ENCODE measurements around the gene TRMT13.

The TRMT13 gene

GRCh38 chr1:100132566-100133477 lies at the start of gene TRMT13, which contains the start of gene SASS6:
TSS of gene TRMT13 (plus strand) at chr1:100133163. CDS start at chr1:100133169, 6 bp downstream.
TSS of gene SASS6 (minus strand) at chr1:100132930. CDS start at chr1:100132814, 116 bp downstream.
- DNase-seq, result peak; percentile 93

- DNase-seq, result no peak
Measured at GRCh38 chr1:100087396-100087795, 45.6 kb upstream of the TRMT13 start.

- no peak for DNase-seq
Measured at GRCh38 chr1:100089082-100089481, 43.9 kb upstream of the TRMT13 start.

- DNase-seq, result no peak
Measured at GRCh38 chr1:100090471-100090870, 42.5 kb upstream of the TRMT13 start.

- no peak for DNase-seq
Measured at GRCh38 chr1:100100202-100100601, 32.8 kb upstream of the TRMT13 start.

- no peak for DNase-seq
Measured at GRCh38 chr1:100101564-100101963, 31.4 kb upstream of the TRMT13 start.

- no peak for DNase-seq
Measured at GRCh38 chr1:100107696-100108095, 25.3 kb upstream of the TRMT13 start.

GRCh38 chr1:100109554-100110066 lies 23.4 kb upstream of the TRMT13 start:
- DNase-seq, result no peak

- DNase-seq, result no peak
Measured at GRCh38 chr1:100115524-100115923, 17.4 kb upstream of the TRMT13 start.

GRCh38 chr1:100122177-100122576 lies 10.8 kb upstream of the TRMT13 start:
- DNase-seq, result no peak

- DNase-seq, result no peak
Measured at GRCh38 chr1:100127226-100127625, 5.7 kb upstream of the TRMT13 start.

GRCh38 chr1:100130552-100131077 lies 2.3 kb upstream of the TRMT13 start:
- DNase-seq, result no peak

GRCh38 chr1:100131623-100132022 lies 1.3 kb upstream of the TRMT13 start:
- no peak for DNase-seq

- no peak for DNase-seq
Measured at GRCh38 chr1:100134872-100135271, 1.9 kb downstream of the TRMT13 start.

GRCh38 chr1:100137602-100138001 lies 4.6 kb downstream of the TRMT13 start:
- DNase-seq, result no peak

- DNase-seq, result no peak
Measured at GRCh38 chr1:100141192-100141591, 8.2 kb downstream of the TRMT13 start.

- no peak for DNase-seq
Measured at GRCh38 chr1:100142343-100142742, 9.4 kb downstream of the TRMT13 start.

- DNase-seq, result no peak
Measured at GRCh38 chr1:100145116-100145515, 12.2 kb downstream of the TRMT13 start.

- DNase-seq, result no peak
Measured at GRCh38 chr1:100146958-100147357, 14.0 kb downstream of the TRMT13 start.

GRCh38 chr1:100147875-100148274 lies 14.9 kb downstream of the TRMT13 start:
- no peak for DNase-seq

- DNase-seq, result no peak
Measured at GRCh38 chr1:100151679-100152078, 18.7 kb downstream of the TRMT13 start.

GRCh38 chr1:100152271-100152670 lies 19.3 kb downstream of the TRMT13 start:
- DNase-seq, result no peak

- no peak for DNase-seq
Measured at GRCh38 chr1:100162881-100163280, 29.9 kb downstream of the TRMT13 start.

- DNase-seq, result no peak
Measured at GRCh38 chr1:100164216-100164615, 31.3 kb downstream of the TRMT13 start.
